ENCODE measurements around the gene MCOLN2. TPM values are rescaled to one million over a fixed set of nuclear protein-coding genes. Genes with fewer than 3 reads are reported as not detected.
"Not testable (repeated sequence)": the region's sequence is repeated elsewhere in the genome, so short reads cannot be mapped to it uniquely, and the experiment has no call there.

MCOLN2 gene
- total RNA-seq, 2 experiments from 2014 or later = 9.7 TPM

DNA sequence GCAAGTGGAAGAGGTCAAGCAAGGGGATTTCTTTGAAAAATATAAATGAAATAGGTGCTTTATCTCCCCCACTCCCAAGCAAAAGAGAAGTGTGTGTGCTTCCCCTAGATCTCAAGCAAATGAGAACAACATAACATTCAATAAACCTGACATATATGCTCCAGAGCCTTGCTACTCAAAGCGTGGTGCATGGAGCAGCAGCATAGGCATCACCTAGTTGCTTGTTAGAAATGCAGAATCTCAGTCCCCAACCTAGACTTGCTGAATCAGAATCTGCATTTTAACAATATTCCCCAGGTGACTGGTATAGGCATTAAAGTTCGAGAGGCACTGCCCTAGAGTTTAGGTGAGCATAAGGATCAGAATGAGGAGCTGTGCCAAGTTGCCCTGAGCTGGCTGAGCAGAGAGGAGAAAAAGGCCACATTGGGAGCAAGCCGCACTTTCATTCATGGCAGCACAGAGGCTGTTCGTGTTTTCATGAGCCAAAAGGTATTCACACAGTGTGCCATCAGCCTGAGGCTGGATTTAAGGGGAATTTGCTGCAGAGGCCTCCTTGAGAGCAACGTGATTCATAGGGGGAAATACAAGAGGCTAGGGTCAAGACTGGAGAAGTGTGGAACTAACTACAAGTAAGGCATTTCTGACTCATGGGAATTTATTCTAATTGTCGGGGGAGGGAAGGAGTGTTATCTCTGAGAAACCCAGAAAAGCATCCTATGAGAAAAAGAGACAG is 89.7 kb downstream of the MCOLN2 start:
- H3K27ac Mint-ChIP-seq = no peak overlapping the region
- no peaks in the 10 kb centered on the region for H3K4me1 Mint-ChIP-seq (ENCODE audit: low read depth)
- ATAC-seq (ENCODE audit: poor library complexity) = no peak

DNA sequence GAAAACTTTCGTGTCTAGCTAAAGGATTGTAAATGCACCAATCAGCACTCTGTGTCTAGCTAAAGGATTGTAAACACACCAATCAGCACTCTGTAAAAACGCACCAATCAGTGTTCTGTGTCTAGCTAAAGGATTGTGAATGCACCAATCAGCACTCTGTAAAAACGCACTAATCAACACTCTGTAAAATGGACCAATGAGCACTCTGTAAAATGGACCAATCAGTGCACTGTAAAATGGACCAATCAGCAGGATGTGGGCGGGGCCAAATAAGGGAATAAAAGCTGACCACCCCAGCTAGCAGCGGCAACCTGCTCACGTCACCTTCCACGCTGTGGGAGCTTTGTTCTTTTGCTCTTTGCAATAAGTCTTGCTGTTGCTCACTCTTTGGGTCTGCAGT is 94.2 kb downstream of the MCOLN2 start:
- H3K27ac ChIP-seq (ENCODE audit: low read depth in 1 of 2, low read length in 2 of 2); CTCF ChIA-PET; intact Hi-C loops (cut with DNase I, micrococcal nuclease); H3K36me3 Mint-ChIP-seq (ENCODE audit: low read depth); DNase-seq; H3K9me3 Mint-ChIP-seq; H3K4me3 ChIP-seq (ENCODE audit: low read length); ATAC-seq (ENCODE audit: poor library complexity); H3K4me3 Mint-ChIP-seq; H3K4me1 Mint-ChIP-seq (ENCODE audit: low read depth); H3K4me1 ChIP-seq (ENCODE audit: insufficient read depth, low read length); H3K27me3 Mint-ChIP-seq; H3K36me3 ChIP-seq (ENCODE audit: insufficient read depth, low read length); H3K27me3 ChIP-seq (ENCODE audit: control insufficient read depth in 1 of 2, insufficient read depth in 2 of 2, low read length in 2 of 2); H3K9me3 ChIP-seq (ENCODE audit: control insufficient read depth in 1 of 2, insufficient read depth in 1 of 2, low read length in 2 of 2); POLR2A ChIA-PET; H3K27ac Mint-ChIP-seq: not testable (repeated sequence)

More for the DNA sequence above, 89.7 kb downstream of the MCOLN2 start:
- Mint-ChIP-seq H3K27me3 (peaks cover 6% of the 10 kb centered on the region), H3K36me3 (ENCODE audit: low read depth) (no peaks in the 10 kb centered on the region), H3K4me3 (no peak overlapping the region), H3K9me3 (peaks cover 1% of the 10 kb centered on the region)
- no peak overlapping the region for H3K27ac ChIP-seq (ENCODE audit: low read depth in 1 of 2, low read length in 2 of 2)
- no peak for DNase-seq
- no peaks in the 10 kb centered on the region for H3K9me3 ChIP-seq (ENCODE audit: control insufficient read depth in 1 of 2, insufficient read depth in 1 of 2, low read length in 2 of 2)
- CTCF ChIA-PET = no interaction called here
- H3K36me3 ChIP-seq (ENCODE audit: insufficient read depth, low read length) = no peaks in the 10 kb centered on the region
- intact Hi-C loops (cut with DNase I, micrococcal nuclease) = no loop called here
- no peaks in the 10 kb centered on the region for H3K27me3 ChIP-seq (ENCODE audit: control insufficient read depth in 1 of 2, insufficient read depth in 2 of 2, low read length in 2 of 2)
- H3K4me1 ChIP-seq (ENCODE audit: insufficient read depth, low read length) = no peaks in the 10 kb centered on the region
- no peak overlapping the region for H3K4me3 ChIP-seq (ENCODE audit: low read length)
- TF ChIP-seq, protein P1, sequence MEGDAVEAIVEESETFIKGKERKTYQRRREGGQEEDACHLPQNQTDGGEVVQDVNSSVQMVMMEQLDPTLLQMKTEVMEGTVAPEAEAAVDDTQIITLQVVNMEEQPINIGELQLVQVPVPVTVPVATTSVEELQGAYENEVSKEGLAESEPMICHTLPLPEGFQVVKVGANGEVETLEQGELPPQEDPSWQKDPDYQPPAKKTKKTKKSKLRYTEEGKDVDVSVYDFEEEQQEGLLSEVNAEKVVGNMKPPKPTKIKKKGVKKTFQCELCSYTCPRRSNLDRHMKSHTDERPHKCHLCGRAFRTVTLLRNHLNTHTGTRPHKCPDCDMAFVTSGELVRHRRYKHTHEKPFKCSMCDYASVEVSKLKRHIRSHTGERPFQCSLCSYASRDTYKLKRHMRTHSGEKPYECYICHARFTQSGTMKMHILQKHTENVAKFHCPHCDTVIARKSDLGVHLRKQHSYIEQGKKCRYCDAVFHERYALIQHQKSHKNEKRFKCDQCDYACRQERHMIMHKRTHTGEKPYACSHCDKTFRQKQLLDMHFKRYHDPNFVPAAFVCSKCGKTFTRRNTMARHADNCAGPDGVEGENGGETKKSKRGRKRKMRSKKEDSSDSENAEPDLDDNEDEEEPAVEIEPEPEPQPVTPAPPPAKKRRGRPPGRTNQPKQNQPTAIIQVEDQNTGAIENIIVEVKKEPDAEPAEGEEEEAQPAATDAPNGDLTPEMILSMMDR (IDR thresholded peaks at IDR 0.05) = no peak
- POLR2A ChIA-PET = no interaction called here

DNA sequence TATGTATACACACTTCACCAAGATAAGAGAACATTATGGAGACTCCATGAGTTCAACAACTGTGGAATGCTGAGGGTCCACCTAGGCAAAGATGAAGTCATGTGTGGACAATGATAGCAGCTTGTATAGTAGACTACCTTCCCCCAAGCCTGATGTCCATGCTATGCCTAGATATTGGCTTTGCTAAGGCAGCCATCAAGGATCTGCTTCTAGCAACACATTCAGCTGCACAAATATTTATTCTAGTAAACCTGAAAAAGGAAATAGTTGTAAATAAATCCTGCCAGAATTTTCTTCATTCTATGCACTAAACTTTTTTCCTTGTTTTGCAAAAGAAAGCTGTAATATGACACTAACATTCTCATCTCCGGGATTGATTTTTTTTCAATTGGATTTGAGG is 96.9 kb downstream of the MCOLN2 start:
- no peaks in the 10 kb centered on the region for H3K4me1 ChIP-seq (ENCODE audit: insufficient read depth, low read length)
- POLR2A ChIA-PET = no interaction called here
- H3K27me3 ChIP-seq (ENCODE audit: control insufficient read depth in 1 of 2, insufficient read depth in 2 of 2, low read length in 2 of 2) = peaks cover 0 to 2% of the 10 kb centered on the region in 2 experiments
- ATAC-seq (ENCODE audit: poor library complexity) (no peak), DNase-seq (no peak)
- no peaks in the 10 kb centered on the region for H3K9me3 ChIP-seq (ENCODE audit: control insufficient read depth in 1 of 2, insufficient read depth in 1 of 2, low read length in 2 of 2)
- Mint-ChIP-seq H3K27ac (no peak overlapping the region), H3K4me3 (no peak overlapping the region), H3K4me1 (ENCODE audit: low read depth) (no peaks in the 10 kb centered on the region), H3K36me3 (ENCODE audit: low read depth) (no peaks in the 10 kb centered on the region), H3K9me3 (peaks cover 3% of the 10 kb centered on the region), H3K27me3 (peaks cover 16% of the 10 kb centered on the region)
- TF ChIP-seq, protein P1 (IDR thresholded peaks at IDR 0.05) = no peak
- H3K4me3 ChIP-seq (ENCODE audit: low read length) = no peak overlapping the region
- CTCF ChIA-PET = no interaction called here
- no peak overlapping the region for H3K27ac ChIP-seq (ENCODE audit: low read depth in 1 of 2, low read length in 2 of 2)
- H3K36me3 ChIP-seq (ENCODE audit: insufficient read depth, low read length) = no peaks in the 10 kb centered on the region
- intact Hi-C loops (cut with DNase I, micrococcal nuclease) = no loop called here

DNA sequence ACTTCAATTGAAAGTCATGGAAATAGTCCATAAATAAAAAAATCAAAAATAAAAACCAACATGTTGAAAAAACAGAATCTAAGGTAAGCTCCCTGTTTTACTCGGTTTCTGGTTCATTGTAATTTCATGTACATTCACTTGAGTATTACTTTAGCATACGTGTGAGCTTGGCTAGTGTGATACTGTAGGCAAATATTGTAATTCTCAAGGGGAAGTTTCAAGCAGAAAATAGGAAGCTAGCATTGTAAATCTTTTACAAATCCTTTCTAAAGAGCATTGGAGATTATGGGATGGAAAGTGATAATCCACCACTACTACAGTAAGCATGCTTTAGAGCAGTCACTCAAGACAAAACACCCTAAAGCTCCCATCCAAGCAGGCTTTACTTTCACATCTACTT is 100.6 kb downstream of the MCOLN2 start:
- peaks cover 14% of the 10 kb centered on the region for H3K4me1 ChIP-seq (ENCODE audit: insufficient read depth, low read length)
- intact Hi-C loops (cut with DNase I, micrococcal nuclease) = no loop called here
- ATAC-seq (ENCODE audit: poor library complexity) (no peak), DNase-seq (no peak)
- TF ChIP-seq, protein P1 (IDR thresholded peaks at IDR 0.05) = no peak
- no peak overlapping the region for H3K4me3 ChIP-seq (ENCODE audit: low read length)
- peaks cover 42% of the 10 kb centered on the region for H3K27me3 Mint-ChIP-seq
- peaks cover 15 to 18% of the 10 kb centered on the region in 2 experiments for H3K27me3 ChIP-seq (ENCODE audit: control insufficient read depth in 1 of 2, insufficient read depth in 2 of 2, low read length in 2 of 2)
- no peaks in the 10 kb centered on the region for H3K9me3 Mint-ChIP-seq
- H3K36me3 ChIP-seq (ENCODE audit: insufficient read depth, low read length) = no peaks in the 10 kb centered on the region
- no peak overlapping the region for H3K4me3 Mint-ChIP-seq
- ChIA-PET POLR2A (interaction anchor here (0.9 kb wide), 1 partner anchor 381 kb away, joined by 3 read pairs; the partner anchor contains the start of gene BCL10), CTCF (no interaction called here)
- H3K4me1 Mint-ChIP-seq (ENCODE audit: low read depth) = peaks cover 13% of the 10 kb centered on the region
- H3K27ac ChIP-seq (ENCODE audit: low read depth in 1 of 2, low read length in 2 of 2) = no peak overlapping the region
- no peak overlapping the region for H3K27ac Mint-ChIP-seq
- no peaks in the 10 kb centered on the region for H3K9me3 ChIP-seq (ENCODE audit: control insufficient read depth in 1 of 2, insufficient read depth in 1 of 2, low read length in 2 of 2)
- no peaks in the 10 kb centered on the region for H3K36me3 Mint-ChIP-seq (ENCODE audit: low read depth)

Measured in CD4-positive, alpha-beta T cell (primary cell).